ENCODE measurements around the gene ZNF335.

DNA sequence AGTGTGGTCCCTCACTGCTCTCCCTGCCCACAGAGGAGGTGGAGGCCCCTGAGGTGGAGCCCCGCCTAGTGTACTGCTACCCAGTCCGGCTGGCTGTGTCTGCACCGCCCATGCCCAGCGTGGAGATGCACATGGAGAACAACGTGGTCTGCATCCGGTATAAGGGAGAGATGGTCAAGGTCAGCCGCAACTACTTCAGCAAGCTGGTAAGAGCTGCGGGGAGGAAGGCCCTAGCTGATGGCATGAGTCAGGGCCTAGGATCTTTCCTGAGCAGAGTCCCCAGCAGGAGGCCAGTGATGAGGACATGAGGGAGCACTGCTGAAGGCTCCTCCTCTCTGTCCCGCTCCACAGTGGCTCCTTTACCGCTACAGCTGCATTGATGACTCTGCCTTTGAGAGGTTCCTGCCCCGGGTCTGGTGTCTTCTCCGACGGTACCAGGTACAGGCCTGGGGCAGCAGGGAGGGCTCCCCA is 26.3 kb downstream of the ZNF335 start:
- TF ChIP-seq, protein P1, sequence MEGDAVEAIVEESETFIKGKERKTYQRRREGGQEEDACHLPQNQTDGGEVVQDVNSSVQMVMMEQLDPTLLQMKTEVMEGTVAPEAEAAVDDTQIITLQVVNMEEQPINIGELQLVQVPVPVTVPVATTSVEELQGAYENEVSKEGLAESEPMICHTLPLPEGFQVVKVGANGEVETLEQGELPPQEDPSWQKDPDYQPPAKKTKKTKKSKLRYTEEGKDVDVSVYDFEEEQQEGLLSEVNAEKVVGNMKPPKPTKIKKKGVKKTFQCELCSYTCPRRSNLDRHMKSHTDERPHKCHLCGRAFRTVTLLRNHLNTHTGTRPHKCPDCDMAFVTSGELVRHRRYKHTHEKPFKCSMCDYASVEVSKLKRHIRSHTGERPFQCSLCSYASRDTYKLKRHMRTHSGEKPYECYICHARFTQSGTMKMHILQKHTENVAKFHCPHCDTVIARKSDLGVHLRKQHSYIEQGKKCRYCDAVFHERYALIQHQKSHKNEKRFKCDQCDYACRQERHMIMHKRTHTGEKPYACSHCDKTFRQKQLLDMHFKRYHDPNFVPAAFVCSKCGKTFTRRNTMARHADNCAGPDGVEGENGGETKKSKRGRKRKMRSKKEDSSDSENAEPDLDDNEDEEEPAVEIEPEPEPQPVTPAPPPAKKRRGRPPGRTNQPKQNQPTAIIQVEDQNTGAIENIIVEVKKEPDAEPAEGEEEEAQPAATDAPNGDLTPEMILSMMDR (conservative IDR thresholded peaks at IDR 0.05): no peak
- no peak for TF ChIP-seq ZFX (IDR thresholded peaks at IDR 0.05)
